Endodermal cell (in vitro differentiated cells): ENCODE measurements around the gene MAML2. TPM values are rescaled to one million over a fixed set of nuclear protein-coding genes. Genes with fewer than 3 reads are reported as not detected.

Experiments
- DNase-seq: peaks from one replicate; pipeline ENCODE4 v3.0.0-alpha.2; 2017
- H3K27ac ChIP-seq: 2 replicates; pipeline ENCODE4 v1.5.1; 2013; ENCODE audit warnings: mild to moderate bottlenecking, low read depth, low read length, moderate library complexity
- H3K27me3 ChIP-seq: 2 replicates; pipeline ENCODE4 v1.6.1; 2013; ENCODE audit warnings: mild to moderate bottlenecking, low read length, moderate library complexity; ENCODE audit not compliant: insufficient read depth, control insufficient read depth, poor library complexity, severe bottlenecking
- H3K36me3 ChIP-seq: 2 replicates; pipeline ENCODE4 v1.7.0; 2013; ENCODE audit warnings: mild to moderate bottlenecking, low read length, moderate library complexity; ENCODE audit not compliant: control insufficient read depth, insufficient read depth
- H3K4me1 ChIP-seq: one replicate; pipeline ENCODE4 v1.7.0; 2013; ENCODE audit warnings: low read length; ENCODE audit not compliant: control insufficient read depth, insufficient read depth
- H3K4me3 ChIP-seq: 2 replicates; pipeline ENCODE4 v1.5.1; 2013; ENCODE audit warnings: mild to moderate bottlenecking, low read length, moderate library complexity
- H3K9ac ChIP-seq: 2 replicates; pipeline ENCODE4 v1.6.1; 2013; ENCODE audit warnings: mild to moderate bottlenecking, low read length, moderate library complexity; ENCODE audit not compliant: poor library complexity, severe bottlenecking; ENCODE audit errors: extremely low read depth
- H3K9me3 ChIP-seq: 2 replicates; pipeline ENCODE4 v1.6.1; 2013; ENCODE audit warnings: mild to moderate bottlenecking, low read length, moderate library complexity; ENCODE audit not compliant: control insufficient read depth
- H3K27ac Mint-ChIP-seq: 2 replicates; pipeline ENCODE4 v1.8.0; 2020; ENCODE audit warnings: mixed read lengths
- H3K27me3 Mint-ChIP-seq: 2 replicates; pipeline ENCODE4 v1.8.0; 2021; ENCODE audit warnings: mild to moderate bottlenecking, mixed read lengths; ENCODE audit not compliant: insufficient read depth
- H3K36me3 Mint-ChIP-seq: 2 replicates; pipeline ENCODE4 v1.8.0; 2020; ENCODE audit warnings: low read depth, mixed read lengths
- H3K4me1 Mint-ChIP-seq: 2 replicates; pipeline ENCODE4 v1.8.0; 2020; ENCODE audit warnings: mixed read lengths
- H3K4me3 Mint-ChIP-seq: 2 replicates; pipeline ENCODE4 v1.8.0; 2020; ENCODE audit warnings: mild to moderate bottlenecking, moderate library complexity, mixed read lengths
- H3K9me3 Mint-ChIP-seq: 2 replicates; pipeline ENCODE4 v1.8.0; 2020; ENCODE audit warnings: mild to moderate bottlenecking, mixed read lengths
- CTCF ChIP-seq: fragments of 200-600 bp; sonication (generic); conservative IDR thresholded peaks from 2 replicates; pipeline ENCODE4 v1.5.0; 2021; ENCODE audit warnings: antibody characterized with exemption, mild to moderate bottlenecking
- WGBS, 2 experiments: methylation state at CpG; one replicate each; pipeline versions ENCODE4 v1.1.5 to v1.1.7; 2013; ENCODE audit warnings: missing lambda C conversion rate in 2 of 2, mixed read lengths in 1 of 2; ENCODE audit not compliant: insufficient coverage in 1 of 2, insufficient read length in 1 of 2; 5-methylcytosine and 5-hydroxymethylcytosine counted together
- total RNA-seq, 2 donors: library from RNA; stranded (reverse); fragmentation: NEBNext Ultra II Directional in 1 of 2; extraction: Animal tissue kit (Norgen Biotek cat#: 25700) in 1 of 2; gene quantifications; 2 replicates in 1 of 2; 3 replicates in 1 of 2; pipeline ENCODE4 v1.2.1, GENCODE V29; 2021

Gene MAML2
- total RNA-seq, 2 donors from 2014 or later: 6.6 to 8.0 TPM

- no peak for TF ChIP-seq CTCF
- Histone ChIP-seq H3K4me3 (no peak overlapping the region), H3K9me3 (no peaks in the 10 kb centered on the region), H3K4me1 (peaks cover 9% of the 10 kb centered on the region), H3K27me3 (no peaks in the 10 kb centered on the region), H3K36me3 (no peaks in the 10 kb centered on the region), H3K27ac (no peak overlapping the region), H3K9ac (no peak overlapping the region)
- Mint-ChIP-seq H3K27me3 (no peaks in the 10 kb centered on the region), H3K27ac (no peak overlapping the region), H3K4me3 (no peak overlapping the region), H3K36me3 (no peaks in the 10 kb centered on the region), H3K4me1 (peaks cover 32% of the 10 kb centered on the region), H3K9me3 (no peaks in the 10 kb centered on the region)
- DNase-seq: no peak
- WGBS, 2 experiments: 91 to 92% methylated on average over 4 to 5 of the region's 5 CpGs
These were observed 233.5 kb downstream of the MAML2 start for GRCh38 chr11:96109331-96110030.

DNA sequence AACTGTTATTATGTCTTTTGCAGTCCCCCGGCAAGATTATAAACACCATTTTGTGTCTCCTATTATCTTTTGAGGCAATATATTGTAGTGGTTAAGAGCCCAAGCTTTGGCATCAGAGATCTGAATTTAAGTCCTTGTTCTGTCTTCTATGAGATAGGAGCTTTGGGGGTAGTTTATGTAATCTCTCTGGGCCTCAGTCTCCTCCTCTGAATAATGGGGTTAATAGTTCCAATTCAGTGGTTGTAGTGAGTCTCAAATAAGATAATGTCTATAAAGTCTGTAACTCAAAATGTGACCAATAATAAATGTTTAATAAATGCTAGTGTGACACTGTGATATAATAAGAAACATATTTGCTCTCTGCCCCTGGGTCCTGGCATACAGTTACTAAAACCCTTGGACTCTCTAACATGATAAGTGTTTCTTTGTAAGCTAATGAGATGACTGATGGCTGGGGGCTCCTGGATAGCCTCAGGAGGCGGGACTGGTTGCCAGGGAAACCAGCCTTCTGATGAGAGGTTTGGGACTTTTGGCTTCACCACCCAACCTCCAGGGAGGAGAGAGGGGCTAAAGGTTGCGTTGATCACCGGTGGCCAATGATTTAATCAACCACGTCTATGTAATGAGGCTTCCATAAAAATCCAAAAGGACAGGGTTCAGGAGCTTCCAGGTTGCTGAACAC lies 235.7 kb downstream of the MAML2 start:
- Histone ChIP-seq H3K4me3 (no peak overlapping the region), H3K9ac (no peak overlapping the region), H3K4me1 (peaks cover 5% of the 10 kb centered on the region), H3K9me3 (no peaks in the 10 kb centered on the region), H3K27me3 (no peaks in the 10 kb centered on the region), H3K27ac (no peak overlapping the region), H3K36me3 (no peaks in the 10 kb centered on the region)
- no peaks in the 10 kb centered on the region for H3K27me3 Mint-ChIP-seq
- no peak for DNase-seq
- no peak for TF ChIP-seq CTCF
- H3K27ac Mint-ChIP-seq: no peak overlapping the region
- no peaks in the 10 kb centered on the region for H3K9me3 Mint-ChIP-seq
- WGBS, 2 experiments: 94% methylated on average over 5 of the region's 5 CpGs
- peaks cover 25% of the 10 kb centered on the region for H3K4me1 Mint-ChIP-seq
- no peaks in the 10 kb centered on the region for H3K36me3 Mint-ChIP-seq
- no peak overlapping the region for H3K4me3 Mint-ChIP-seq

- DNase-seq: no peak
These were observed 236.3 kb downstream of the MAML2 start for GRCh38 chr11:96106645-96107044.

More at GRCh38 chr11:96106645-96107044, 236.3 kb downstream of the MAML2 start:
- Histone ChIP-seq H3K4me1 (peaks cover 5% of the 10 kb centered on the region), H3K9me3 (no peaks in the 10 kb centered on the region), H3K36me3 (no peaks in the 10 kb centered on the region), H3K9ac (no peak overlapping the region), H3K27ac (no peak overlapping the region), H3K27me3 (no peaks in the 10 kb centered on the region), H3K4me3 (no peak overlapping the region)
- 96 to 100% methylated on average over 2 to 3 of the region's 3 CpGs for WGBS, 2 experiments
- Mint-ChIP-seq H3K4me1 (peaks cover 23% of the 10 kb centered on the region), H3K27ac (no peak overlapping the region), H3K4me3 (no peak overlapping the region), H3K27me3 (no peaks in the 10 kb centered on the region), H3K36me3 (no peaks in the 10 kb centered on the region), H3K9me3 (no peaks in the 10 kb centered on the region)
- no peak for TF ChIP-seq CTCF
